Esophagus muscularis mucosa (tissue), 3 donors: ENCODE data around the gene AJAP1.

ENCODE experiments used
- POLR2A ChIP-seq: fragments of 450-650 bp; IDR thresholded peaks from one replicate; pipeline ENCODE4 v1.6.1; 2017; ENCODE audit warnings: antibody characterized with exemption, moderate library complexity, mild to moderate bottlenecking, low read depth
- POLR2AphosphoS5 ChIP-seq, 2 donors: sonication (generic); formaldehyde crosslinking; IDR thresholded peaks; one replicate each; pipeline ENCODE4 v1.6.1; 2017; ENCODE audit warnings: antibody characterized with exemption in 2 of 2
- TF ChIP-seq, protein P1 (sequence below), 3 experiments: fragments of 200-600 bp in 2 of 3; fragments of 450-650 bp in 1 of 3; sonication (generic) in 2 of 3; IDR thresholded peaks; one replicate each; pipeline ENCODE4 v1.5.1; 2017 to 2019; ENCODE audit warnings: antibody characterized with exemption in 3 of 3, mild to moderate bottlenecking in 2 of 3, moderate library complexity in 1 of 3

GRCh38 chr1:4650481-4650880 is 3.9 kb upstream of the AJAP1 start:
- TF ChIP-seq, protein P1, sequence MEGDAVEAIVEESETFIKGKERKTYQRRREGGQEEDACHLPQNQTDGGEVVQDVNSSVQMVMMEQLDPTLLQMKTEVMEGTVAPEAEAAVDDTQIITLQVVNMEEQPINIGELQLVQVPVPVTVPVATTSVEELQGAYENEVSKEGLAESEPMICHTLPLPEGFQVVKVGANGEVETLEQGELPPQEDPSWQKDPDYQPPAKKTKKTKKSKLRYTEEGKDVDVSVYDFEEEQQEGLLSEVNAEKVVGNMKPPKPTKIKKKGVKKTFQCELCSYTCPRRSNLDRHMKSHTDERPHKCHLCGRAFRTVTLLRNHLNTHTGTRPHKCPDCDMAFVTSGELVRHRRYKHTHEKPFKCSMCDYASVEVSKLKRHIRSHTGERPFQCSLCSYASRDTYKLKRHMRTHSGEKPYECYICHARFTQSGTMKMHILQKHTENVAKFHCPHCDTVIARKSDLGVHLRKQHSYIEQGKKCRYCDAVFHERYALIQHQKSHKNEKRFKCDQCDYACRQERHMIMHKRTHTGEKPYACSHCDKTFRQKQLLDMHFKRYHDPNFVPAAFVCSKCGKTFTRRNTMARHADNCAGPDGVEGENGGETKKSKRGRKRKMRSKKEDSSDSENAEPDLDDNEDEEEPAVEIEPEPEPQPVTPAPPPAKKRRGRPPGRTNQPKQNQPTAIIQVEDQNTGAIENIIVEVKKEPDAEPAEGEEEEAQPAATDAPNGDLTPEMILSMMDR (IDR thresholded peaks at IDR 0.05) = no peak
- TF ChIP-seq POLR2AphosphoS5 (IDR thresholded peaks at IDR 0.05) = no peak
- no peak for TF ChIP-seq POLR2A
